GM21360 (cell line): Measurements from ENCODE around the gene RAB29.
A peak's percentile ranks its signal among the peaks of the same experiment; 100 is the strongest.
"Not testable (repeated sequence)": the region's sequence is repeated elsewhere in the genome, so short reads cannot be mapped to it uniquely, and the experiment has no call there.

Experiments used
- ATAC-seq: cut with Tn5 transposase; IDR thresholded peaks from one replicate; pipeline ENCODE4 v1.9.1; 2021; ENCODE audit warnings: mild to moderate bottlenecking, moderate library complexity; ENCODE audit not compliant: unreplicated experiment

Gene RAB29

GRCh38 chr1:205775015-205775716 lies at the start of gene RAB29:
Gene RAB29, minus strand, starts transcription at chr1:205775482. Its CDS starts 526 bp downstream, at chr1:205774956.
- ATAC-seq = no peak

GRCh38 chr1:205824180-205824579 lies 48.9 kb upstream of the RAB29 start:
- no peak for ATAC-seq

GRCh38 chr1:205823260-205823659 lies 48.0 kb upstream of the RAB29 start:
- not testable (repeated sequence) for ATAC-seq

GRCh38 chr1:205822397-205822796 lies 47.1 kb upstream of the RAB29 start:
- ATAC-seq = no peak

DNA sequence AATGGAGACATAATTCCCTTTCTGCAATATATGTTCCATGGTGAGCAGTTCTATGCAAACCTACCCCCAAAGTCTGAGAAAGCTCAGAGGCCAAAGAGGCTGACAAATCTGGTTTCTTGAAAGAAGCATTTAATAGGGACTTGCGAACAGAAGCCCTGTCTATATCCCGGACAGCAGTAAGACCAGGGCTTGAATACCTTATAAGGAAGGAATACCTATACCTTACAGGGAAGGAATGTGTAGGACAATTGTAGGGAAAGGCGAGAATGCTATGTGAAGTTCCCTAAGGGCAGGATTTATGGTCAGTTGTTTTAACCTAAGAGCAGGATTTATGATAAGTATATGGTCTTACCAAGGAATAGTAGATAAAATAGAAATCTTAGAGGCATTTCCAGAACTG lies 42.7 kb upstream of the RAB29 start:
- no peak for ATAC-seq

DNA sequence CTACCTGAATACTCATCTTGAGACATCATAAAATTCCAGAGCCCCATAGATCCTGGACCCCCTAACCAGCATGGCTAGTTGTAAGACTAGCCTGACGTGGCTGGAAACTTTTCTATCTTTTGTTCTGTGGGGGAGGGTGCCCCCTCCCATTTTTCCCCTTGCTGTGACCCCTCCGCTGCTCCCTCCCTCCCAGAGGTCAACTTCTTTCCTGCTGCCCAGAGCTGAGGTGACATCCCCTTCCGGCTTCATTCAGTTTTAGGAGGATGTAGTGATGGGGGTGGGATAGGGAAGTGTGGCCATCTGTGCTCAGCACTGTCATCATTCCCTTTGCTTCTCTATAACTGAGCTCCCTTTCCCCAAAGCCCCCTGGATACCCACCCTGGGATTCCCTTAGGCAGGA lies 42.1 kb upstream of the RAB29 start:
- ATAC-seq = no peak

GRCh38 chr1:205813755-205814058 lies 38.4 kb upstream of the RAB29 start:
- no peak for ATAC-seq

- peak; percentile 77 for ATAC-seq
These were observed 37.8 kb upstream of the RAB29 start, which contains the start of gene SLC41A1 for GRCh38 chr1:205812878-205813754. Gene SLC41A1, minus strand, starts transcription at chr1:205813198. Its CDS starts 2,757 bp downstream, at chr1:205810441.

GRCh38 chr1:205812271-205812877 lies 37.1 kb upstream of the RAB29 start:
- no peak for ATAC-seq

GRCh38 chr1:205811660-205812059 lies 36.4 kb upstream of the RAB29 start:
- no peak for ATAC-seq

DNA sequence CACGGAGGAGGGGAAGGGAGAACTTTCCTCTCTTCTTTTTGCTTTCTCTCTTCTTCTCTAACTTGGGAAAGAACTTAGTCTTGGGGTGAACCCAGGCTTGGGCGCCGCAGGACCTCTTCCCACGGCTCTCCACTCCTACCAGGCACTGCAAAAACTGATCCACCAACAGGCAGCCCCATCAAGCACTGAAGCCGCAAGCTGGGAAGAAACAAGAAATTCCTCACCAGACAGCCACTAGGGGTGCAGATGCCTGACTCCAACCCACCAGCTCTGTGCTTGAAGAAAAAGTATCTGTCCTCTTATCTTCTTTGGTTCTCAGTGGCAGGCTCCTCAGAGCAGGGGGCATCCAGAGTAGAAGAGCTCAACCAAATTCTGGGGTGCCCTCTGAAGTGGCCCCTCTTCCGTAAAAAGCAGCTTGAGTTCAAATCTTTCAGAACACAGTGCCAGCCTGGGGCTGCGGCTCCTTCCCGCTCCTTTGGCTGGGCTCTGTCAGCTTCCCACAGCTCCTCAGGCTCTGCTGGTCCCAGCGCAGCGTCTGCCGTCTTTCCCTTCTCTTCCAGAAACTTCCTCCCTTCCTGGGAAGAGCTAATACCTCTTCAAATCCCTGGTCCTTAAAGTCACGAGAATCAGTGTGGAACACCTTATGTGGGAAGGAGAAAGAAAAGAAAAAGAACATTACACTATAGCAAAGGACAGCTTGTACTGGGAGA lies 35.3 kb upstream of the RAB29 start:
- ATAC-seq = no peak

DNA sequence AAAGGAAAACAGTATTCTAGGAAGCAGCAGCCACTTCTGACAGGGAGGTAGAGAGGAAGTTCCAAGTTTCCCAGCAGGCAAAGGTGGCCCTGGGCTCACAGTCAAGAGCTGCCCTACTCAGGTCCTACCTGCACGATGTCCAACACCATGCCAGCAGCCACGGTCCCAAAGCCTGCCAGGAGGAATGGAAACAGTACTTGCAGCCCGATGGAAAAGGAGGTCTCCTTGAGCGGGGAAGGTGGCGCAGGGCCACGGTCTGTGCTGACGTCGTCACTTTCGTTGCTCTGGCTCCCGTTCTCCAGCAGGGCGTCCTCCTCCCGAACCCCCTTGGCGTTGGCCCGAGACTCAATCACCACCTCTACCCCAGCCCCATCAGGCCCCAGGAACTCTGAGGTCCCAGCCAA lies 34.7 kb upstream of the RAB29 start:
- ATAC-seq = no peak

GRCh38 chr1:205809469-205809868 lies 34.2 kb upstream of the RAB29 start:
- no peak for ATAC-seq

DNA sequence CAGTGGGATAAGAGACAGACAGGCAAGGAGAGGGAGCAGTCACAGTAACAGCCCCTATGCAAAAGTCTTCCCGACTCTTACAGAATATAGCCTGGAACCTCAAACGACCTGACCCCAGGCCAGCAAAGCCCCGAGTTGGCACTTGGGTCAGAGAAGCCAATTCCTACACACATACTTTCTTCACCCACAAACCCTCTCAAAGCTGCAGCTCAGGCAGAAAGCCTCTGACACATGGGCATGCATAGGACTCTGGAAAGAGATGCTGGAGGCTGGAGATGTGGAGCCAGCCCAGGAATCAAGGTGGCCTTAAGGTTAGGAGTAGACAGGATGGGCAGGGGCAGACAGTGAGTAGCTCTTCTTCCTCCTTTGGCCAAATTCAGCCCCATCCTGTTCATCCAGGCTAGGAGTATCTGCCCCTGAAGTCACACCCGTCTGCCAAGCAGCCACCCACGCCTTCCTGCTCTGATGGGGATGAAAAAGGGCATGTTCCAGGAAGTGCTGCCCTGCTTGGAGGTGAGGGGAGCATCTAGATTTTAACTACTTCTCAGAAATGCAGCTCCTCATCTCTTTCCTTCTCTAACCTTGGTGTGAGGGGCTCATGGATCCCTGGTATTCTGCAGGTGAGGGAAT lies 29.9 kb upstream of the RAB29 start:
- no peak for ATAC-seq

DNA sequence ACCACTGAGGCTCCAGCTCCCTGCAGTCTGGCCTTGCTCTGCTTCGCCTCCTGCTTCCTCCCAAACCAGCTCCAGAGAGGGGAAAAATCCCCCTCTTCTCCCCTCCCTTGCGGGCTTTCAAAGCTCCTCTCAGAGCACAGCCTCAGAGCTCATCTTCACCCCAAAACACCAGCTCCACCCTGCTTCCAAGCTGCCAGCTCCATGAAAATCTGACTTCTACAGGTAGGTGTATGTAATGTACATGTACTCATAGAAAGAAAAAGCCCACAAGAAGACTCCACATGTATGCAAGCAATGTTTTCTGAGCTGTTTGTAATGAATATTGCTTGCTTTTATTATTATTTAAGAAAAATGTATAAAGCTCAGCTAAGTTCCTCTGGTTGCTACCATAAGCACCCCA lies 29.3 kb upstream of the RAB29 start:
- ATAC-seq = no peak

DNA sequence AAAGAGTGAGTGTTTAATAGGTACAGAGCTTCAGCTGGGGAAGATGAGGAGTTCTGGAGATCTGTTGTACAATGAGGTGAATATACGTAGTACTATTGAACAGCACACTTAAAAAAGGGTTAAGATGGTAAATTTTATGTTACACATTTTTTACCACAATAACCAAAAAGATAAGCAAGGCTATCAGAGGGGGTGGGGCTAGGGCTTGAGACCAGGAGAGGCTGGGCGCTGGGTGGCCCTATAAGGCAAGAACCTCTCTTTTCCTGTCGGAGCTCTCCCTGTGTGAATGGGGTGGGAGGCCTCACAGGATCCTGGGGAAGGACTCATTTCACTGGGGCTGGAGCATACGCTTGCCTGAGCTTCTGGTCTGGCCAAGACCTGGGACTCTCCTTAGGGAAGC lies 28.7 kb upstream of the RAB29 start:
- ATAC-seq = no peak

- no peak for ATAC-seq
These were observed 26.8 kb upstream of the RAB29 start for GRCh38 chr1:205802060-205802459.

DNA sequence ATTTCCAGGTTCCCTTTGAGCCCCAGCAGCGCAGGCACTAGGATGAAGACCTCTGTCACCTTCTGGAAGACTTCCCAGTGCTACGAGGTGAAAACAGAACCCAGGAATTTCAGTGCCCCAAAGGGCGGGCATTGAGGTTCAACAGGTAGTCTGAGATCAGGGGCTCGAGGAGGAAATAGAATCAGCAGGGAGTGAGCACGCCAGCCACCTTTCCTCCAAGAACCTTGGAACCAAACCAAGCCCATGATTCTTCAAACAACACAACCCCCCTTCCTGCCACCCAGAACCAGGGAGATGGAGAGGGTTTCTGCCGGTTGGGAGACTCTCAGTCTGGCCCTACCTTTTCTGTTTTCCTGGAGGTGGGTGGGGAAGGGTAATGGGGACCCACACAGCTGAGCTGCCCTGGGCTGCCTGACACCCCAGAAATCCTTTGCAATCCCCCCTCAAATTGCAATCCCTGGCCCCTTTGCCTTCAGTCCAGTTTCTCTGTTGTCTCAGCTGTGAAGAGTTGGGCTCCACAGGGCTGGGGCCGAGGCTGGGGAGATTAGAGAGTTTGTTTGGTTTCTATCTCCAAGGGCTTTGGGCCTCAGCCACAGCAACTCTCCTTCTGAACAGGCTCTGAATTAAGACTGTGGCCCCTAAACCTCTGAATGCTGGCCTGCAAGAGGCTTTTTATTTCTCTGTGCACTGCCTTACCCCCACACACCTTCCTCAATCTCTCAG lies 25.9 kb upstream of the RAB29 start:
- no peak for ATAC-seq

GRCh38 chr1:205800427-205800826 lies 25.1 kb upstream of the RAB29 start:
- ATAC-seq = no peak

DNA sequence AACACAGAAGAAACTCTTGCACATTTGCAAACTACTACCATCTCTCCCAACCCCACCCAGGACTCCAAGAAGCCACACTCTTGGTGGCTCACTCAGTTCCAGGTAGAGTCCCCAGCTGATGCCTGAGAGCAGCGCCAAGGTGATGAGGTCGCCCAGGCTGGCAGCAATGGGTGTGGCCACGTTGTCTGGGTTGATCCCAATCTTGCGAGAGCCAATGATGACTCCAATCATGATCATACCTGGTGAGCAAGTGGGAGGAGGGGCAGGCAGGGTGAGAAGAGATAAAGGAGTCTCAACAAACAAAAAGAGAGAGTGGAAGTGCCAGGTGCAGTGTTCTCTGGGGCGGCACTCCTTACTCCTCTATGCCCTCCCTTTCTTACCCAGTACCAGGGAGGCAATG lies 23.3 kb upstream of the RAB29 start:
- no peak for ATAC-seq
